HUES64 (cell line): ENCODE measurements around the gene DNM1.

Experiments used
- H3K27ac ChIP-seq: 2 replicates; pipeline ENCODE4 v1.7.0; 2013; ENCODE audit warnings: low read depth, low read length, inconsistent platforms
- H3K27me3 ChIP-seq: 2 replicates; pipeline ENCODE4 v1.6.1; 2013; ENCODE audit warnings: mild to moderate bottlenecking, low read length; ENCODE audit not compliant: insufficient read depth
- H3K36me3 ChIP-seq: 2 replicates; pipeline ENCODE4 v1.6.1; 2013; ENCODE audit warnings: mild to moderate bottlenecking, low read length; ENCODE audit not compliant: insufficient read depth
- H3K4me1 ChIP-seq: 2 replicates; pipeline ENCODE4 v1.6.1; 2013; ENCODE audit warnings: mild to moderate bottlenecking, low read length, moderate library complexity; ENCODE audit not compliant: insufficient read depth
- H3K4me3 ChIP-seq: 2 replicates; pipeline ENCODE4 v1.5.1; 2013; ENCODE audit warnings: mild to moderate bottlenecking, low read length, moderate library complexity
- H3K9ac ChIP-seq: 2 replicates; pipeline ENCODE4 v1.6.1; 2013; ENCODE audit warnings: mild to moderate bottlenecking, low read depth, low read length
- H3K9me3 ChIP-seq: 2 replicates; pipeline ENCODE4 v1.6.1; 2013; ENCODE audit warnings: low read depth, low read length; ENCODE audit not compliant: insufficient read depth
- WGBS: fragments of 150-250, 120-280 bp; methylation state at CpG from one replicate; pipeline ENCODE4 v1.1.7; 2013; ENCODE audit warnings: missing lambda C conversion rate; 5-methylcytosine and 5-hydroxymethylcytosine counted together

DNM1 gene

GRCh38 chr9:128163523-128164306 is 39.5 kb upstream of the DNM1 start:
- no peak overlapping the region for H3K9ac ChIP-seq
- no peaks in the 10 kb centered on the region for H3K27me3 ChIP-seq
- 92% methylated on average over 10 of the region's 10 CpGs for WGBS
- no peaks in the 10 kb centered on the region for H3K9me3 ChIP-seq
- H3K4me1 ChIP-seq, result no peaks in the 10 kb centered on the region
- no peak overlapping the region for H3K27ac ChIP-seq
- no peak overlapping the region for H3K4me3 ChIP-seq
- peaks cover 62% of the 10 kb centered on the region for H3K36me3 ChIP-seq

- Histone ChIP-seq H3K4me3 (no peak overlapping the region), H3K4me1 (no peaks in the 10 kb centered on the region), H3K9ac (no peak overlapping the region), H3K27ac (no peak overlapping the region), H3K9me3 (no peaks in the 10 kb centered on the region), H3K36me3 (peaks cover 68% of the 10 kb centered on the region), H3K27me3 (no peaks in the 10 kb centered on the region)
- 94% methylated on average over 14 of the region's 14 CpGs for whole genome bisulfite sequencing
Observed at GRCh38 chr9:128164307-128164885, 38.8 kb upstream of the DNM1 start.

GRCh38 chr9:128166169-128166568 is 37.0 kb upstream of the DNM1 start:
- no peak overlapping the region for H3K27ac ChIP-seq
- peaks cover 78% of the 10 kb centered on the region for H3K36me3 ChIP-seq
- WGBS, result 95% methylated on average over 18 of the region's 18 CpGs

GRCh38 chr9:128167209-128167608 is 36.0 kb upstream of the DNM1 start:
- Histone ChIP-seq H3K36me3 (peaks cover 73% of the 10 kb centered on the region), H3K4me1 (no peaks in the 10 kb centered on the region), H3K9me3 (no peaks in the 10 kb centered on the region), H3K9ac (no peak overlapping the region), H3K4me3 (no peak overlapping the region), H3K27me3 (no peaks in the 10 kb centered on the region), H3K27ac (no peak overlapping the region)
- WGBS, result 89% methylated on average over 4 of the region's 4 CpGs

More at GRCh38 chr9:128166169-128166568, 37.0 kb upstream of the DNM1 start:
- no peaks in the 10 kb centered on the region for H3K27me3 ChIP-seq
- no peak overlapping the region for H3K9ac ChIP-seq
- no peaks in the 10 kb centered on the region for H3K9me3 ChIP-seq
- H3K4me3 ChIP-seq, result no peak overlapping the region
- no peaks in the 10 kb centered on the region for H3K4me1 ChIP-seq

GRCh38 chr9:128168731-128169308 is 34.4 kb upstream of the DNM1 start:
- no peaks in the 10 kb centered on the region for H3K4me1 ChIP-seq
- WGBS, result 93% methylated on average over 8 of the region's 8 CpGs
- H3K36me3 ChIP-seq, result peaks cover 60% of the 10 kb centered on the region
- no peak overlapping the region for H3K4me3 ChIP-seq
- H3K9ac ChIP-seq, result no peak overlapping the region
- H3K9me3 ChIP-seq, result no peaks in the 10 kb centered on the region
- H3K27me3 ChIP-seq, result no peaks in the 10 kb centered on the region
- no peak overlapping the region for H3K27ac ChIP-seq

GRCh38 chr9:128169492-128169891 is 33.7 kb upstream of the DNM1 start:
- H3K36me3 ChIP-seq, result peaks cover 58% of the 10 kb centered on the region
- no peaks in the 10 kb centered on the region for H3K4me1 ChIP-seq
- WGBS, result 94% methylated on average over 8 of the region's 8 CpGs
- no peak overlapping the region for H3K4me3 ChIP-seq
- no peak overlapping the region for H3K27ac ChIP-seq
- H3K27me3 ChIP-seq, result no peaks in the 10 kb centered on the region
- H3K9me3 ChIP-seq, result no peaks in the 10 kb centered on the region
- H3K9ac ChIP-seq, result no peak overlapping the region

GRCh38 chr9:128169925-128170324 is 33.3 kb upstream of the DNM1 start:
- Histone ChIP-seq H3K9ac (no peak overlapping the region), H3K36me3 (peaks cover 56% of the 10 kb centered on the region), H3K27me3 (no peaks in the 10 kb centered on the region), H3K4me1 (no peaks in the 10 kb centered on the region), H3K27ac (no peak overlapping the region), H3K4me3 (no peak overlapping the region), H3K9me3 (no peaks in the 10 kb centered on the region)
- 94% methylated on average over 8 of the region's 8 CpGs for WGBS

- peaks cover 2% of the 10 kb centered on the region; the same call in 1 of the 2 replicates for H3K9me3 ChIP-seq
- H3K36me3 ChIP-seq, result peaks cover 60% of the 10 kb centered on the region
- WGBS, result 92% methylated on average over 4 of the region's 4 CpGs
- no peaks in the 10 kb centered on the region for H3K4me1 ChIP-seq
- H3K9ac ChIP-seq, result no peak overlapping the region
- H3K27me3 ChIP-seq, result no peaks in the 10 kb centered on the region
- no peak overlapping the region for H3K4me3 ChIP-seq
- no peak overlapping the region for H3K27ac ChIP-seq
Observed at GRCh38 chr9:128174062-128174461, 29.1 kb upstream of the DNM1 start.

- no peaks in the 10 kb centered on the region for H3K27me3 ChIP-seq
- 85% methylated on average over 8 of the region's 8 CpGs for WGBS
- H3K36me3 ChIP-seq, result peaks cover 59% of the 10 kb centered on the region
- H3K4me3 ChIP-seq, result no peak overlapping the region
- H3K27ac ChIP-seq, result no peak overlapping the region
- no peaks in the 10 kb centered on the region for H3K4me1 ChIP-seq
- no peak overlapping the region for H3K9ac ChIP-seq
- peaks cover 6% of the 10 kb centered on the region; the same call in 1 of the 2 replicates for H3K9me3 ChIP-seq
Observed at GRCh38 chr9:128175102-128175563, 28.0 kb upstream of the DNM1 start.

- no peaks in the 10 kb centered on the region for H3K27me3 ChIP-seq
- peaks cover 63% of the 10 kb centered on the region for H3K36me3 ChIP-seq
- H3K9ac ChIP-seq, result no peak overlapping the region
- H3K9me3 ChIP-seq, result peaks cover 6% of the 10 kb centered on the region; the same call in 1 of the 2 replicates
- no peaks in the 10 kb centered on the region for H3K4me1 ChIP-seq
- 91% methylated on average over 2 of the region's 2 CpGs for WGBS
- no peak overlapping the region for H3K4me3 ChIP-seq
- no peak overlapping the region for H3K27ac ChIP-seq
Observed at GRCh38 chr9:128175726-128176125, 27.5 kb upstream of the DNM1 start.

- WGBS, result 96% methylated on average over 11 of the region's 11 CpGs
- H3K27ac ChIP-seq, result no peak overlapping the region
- H3K9ac ChIP-seq, result no peak overlapping the region
- peaks cover 6% of the 10 kb centered on the region; the same call in 1 of the 2 replicates for H3K9me3 ChIP-seq
- no peaks in the 10 kb centered on the region for H3K4me1 ChIP-seq
- no peak overlapping the region for H3K4me3 ChIP-seq
- H3K36me3 ChIP-seq, result peaks cover 75% of the 10 kb centered on the region
- no peaks in the 10 kb centered on the region for H3K27me3 ChIP-seq
Observed at GRCh38 chr9:128178806-128179431, 24.3 kb upstream of the DNM1 start.
